Measurements from ENCODE around the gene DBH.

DNA sequence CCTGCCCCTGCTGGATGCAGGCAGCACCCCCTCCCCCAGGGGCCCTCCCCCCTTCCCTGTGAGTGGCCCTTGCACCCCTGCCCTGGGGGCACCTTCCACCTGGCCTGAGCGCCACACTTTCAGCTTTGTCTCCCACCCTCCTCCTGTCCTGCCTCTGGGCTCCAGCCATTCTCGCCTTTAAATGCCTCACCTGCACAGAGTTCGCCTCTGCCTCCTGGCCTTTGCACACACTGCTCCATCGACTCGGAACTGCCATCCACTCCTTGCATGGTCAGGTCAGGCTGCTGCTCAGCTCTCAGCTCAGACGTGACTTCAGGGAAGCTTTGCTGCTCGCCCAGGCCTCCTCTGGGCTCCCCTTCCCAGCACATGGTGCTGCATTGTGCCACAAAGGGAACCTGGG lies 37.2 kb upstream of the DBH start:
- no peak for TF ChIP-seq POLR2A (IDR thresholded peaks at IDR 0.05)
- TF ChIP-seq, protein P1, sequence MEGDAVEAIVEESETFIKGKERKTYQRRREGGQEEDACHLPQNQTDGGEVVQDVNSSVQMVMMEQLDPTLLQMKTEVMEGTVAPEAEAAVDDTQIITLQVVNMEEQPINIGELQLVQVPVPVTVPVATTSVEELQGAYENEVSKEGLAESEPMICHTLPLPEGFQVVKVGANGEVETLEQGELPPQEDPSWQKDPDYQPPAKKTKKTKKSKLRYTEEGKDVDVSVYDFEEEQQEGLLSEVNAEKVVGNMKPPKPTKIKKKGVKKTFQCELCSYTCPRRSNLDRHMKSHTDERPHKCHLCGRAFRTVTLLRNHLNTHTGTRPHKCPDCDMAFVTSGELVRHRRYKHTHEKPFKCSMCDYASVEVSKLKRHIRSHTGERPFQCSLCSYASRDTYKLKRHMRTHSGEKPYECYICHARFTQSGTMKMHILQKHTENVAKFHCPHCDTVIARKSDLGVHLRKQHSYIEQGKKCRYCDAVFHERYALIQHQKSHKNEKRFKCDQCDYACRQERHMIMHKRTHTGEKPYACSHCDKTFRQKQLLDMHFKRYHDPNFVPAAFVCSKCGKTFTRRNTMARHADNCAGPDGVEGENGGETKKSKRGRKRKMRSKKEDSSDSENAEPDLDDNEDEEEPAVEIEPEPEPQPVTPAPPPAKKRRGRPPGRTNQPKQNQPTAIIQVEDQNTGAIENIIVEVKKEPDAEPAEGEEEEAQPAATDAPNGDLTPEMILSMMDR (IDR thresholded peaks at IDR 0.05), result no peak
- TF ChIP-seq EP300 (IDR thresholded peaks at IDR 0.05), result no peak

All from sigmoid colon (tissue), 4 donors.